Measurements from ENCODE around the gene KDELR1. TPM values are rescaled to one million over a fixed set of nuclear protein-coding genes. Genes with fewer than 3 reads are reported as not detected.

KDELR1 gene
- total RNA-seq, 1 experiment from 2014 or later: 198 TPM

DNA sequence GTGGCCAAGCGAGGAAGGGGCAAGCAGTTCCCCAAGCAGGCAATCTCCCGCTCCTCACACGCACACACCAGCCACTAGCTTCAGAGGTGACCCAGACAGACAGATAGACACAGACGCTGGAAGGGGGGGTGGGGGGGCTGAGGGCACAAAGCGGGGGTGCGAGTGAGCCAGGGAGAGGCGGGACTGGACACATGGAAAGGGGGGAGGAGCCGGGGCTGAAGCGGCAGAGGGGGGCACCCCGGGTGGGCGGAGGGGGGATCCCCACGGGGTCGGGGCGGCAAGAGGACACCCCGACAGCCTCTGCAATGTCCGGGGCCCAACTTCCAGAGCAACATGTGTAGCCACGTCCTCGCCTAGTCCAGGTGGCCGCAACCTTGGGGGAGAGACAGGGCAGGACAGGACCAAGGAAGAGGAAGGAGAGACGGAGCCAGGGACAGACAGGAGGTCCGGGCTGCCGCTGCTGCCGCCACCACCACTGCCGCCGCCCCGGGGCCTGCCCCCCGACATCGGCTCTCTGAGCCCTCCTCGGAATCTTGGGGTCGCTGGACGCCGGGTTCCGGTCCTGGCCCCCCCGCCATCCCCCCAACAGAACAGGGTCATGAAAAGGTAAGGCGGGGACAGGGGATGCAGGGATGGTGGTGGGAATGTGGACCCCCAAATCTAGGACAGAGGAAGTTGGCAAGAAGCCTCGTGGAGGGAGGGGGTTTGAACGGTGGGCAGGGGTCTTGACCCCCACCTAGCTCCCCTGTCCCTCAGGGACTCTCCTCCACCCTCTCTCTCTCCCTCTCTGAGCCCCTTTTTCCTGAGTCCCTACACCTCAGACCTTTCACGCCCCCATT lies 3.2 kb upstream of the KDELR1 start:
- peaks cover 6% of the 10 kb centered on the region; the same call in 1 of the 2 replicates for H3K4me1 ChIP-seq (ENCODE audit: insufficient read depth, low read length)
- TF ChIP-seq, protein P1, sequence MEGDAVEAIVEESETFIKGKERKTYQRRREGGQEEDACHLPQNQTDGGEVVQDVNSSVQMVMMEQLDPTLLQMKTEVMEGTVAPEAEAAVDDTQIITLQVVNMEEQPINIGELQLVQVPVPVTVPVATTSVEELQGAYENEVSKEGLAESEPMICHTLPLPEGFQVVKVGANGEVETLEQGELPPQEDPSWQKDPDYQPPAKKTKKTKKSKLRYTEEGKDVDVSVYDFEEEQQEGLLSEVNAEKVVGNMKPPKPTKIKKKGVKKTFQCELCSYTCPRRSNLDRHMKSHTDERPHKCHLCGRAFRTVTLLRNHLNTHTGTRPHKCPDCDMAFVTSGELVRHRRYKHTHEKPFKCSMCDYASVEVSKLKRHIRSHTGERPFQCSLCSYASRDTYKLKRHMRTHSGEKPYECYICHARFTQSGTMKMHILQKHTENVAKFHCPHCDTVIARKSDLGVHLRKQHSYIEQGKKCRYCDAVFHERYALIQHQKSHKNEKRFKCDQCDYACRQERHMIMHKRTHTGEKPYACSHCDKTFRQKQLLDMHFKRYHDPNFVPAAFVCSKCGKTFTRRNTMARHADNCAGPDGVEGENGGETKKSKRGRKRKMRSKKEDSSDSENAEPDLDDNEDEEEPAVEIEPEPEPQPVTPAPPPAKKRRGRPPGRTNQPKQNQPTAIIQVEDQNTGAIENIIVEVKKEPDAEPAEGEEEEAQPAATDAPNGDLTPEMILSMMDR (conservative IDR thresholded peaks at IDR 0.05): no peak
- H3K27ac Mint-ChIP-seq: no peak overlapping the region
- no peaks in the 10 kb centered on the region; the same call in 1 of the 2 replicates for H3K79me2 ChIP-seq (ENCODE audit: insufficient read depth, low read length)
- no peaks in the 10 kb centered on the region; a peak in 1 of 7 replicates for H3K36me3 Mint-ChIP-seq (ENCODE audit: insufficient read depth in 1 of 3, low read depth in 3 of 3)
- no peak overlapping the region for H2BK5ac ChIP-seq (ENCODE audit: insufficient read length, low read length)
- H3K27me3 ChIP-seq (ENCODE audit: insufficient read depth, low read length): peaks cover 8% of the 10 kb centered on the region; the same call in 1 of the 2 replicates
- H3K27ac ChIP-seq (ENCODE audit: insufficient read length, low read depth, low read length): no peak overlapping the region
- peaks cover 17% of the 10 kb centered on the region for H3K23me2 ChIP-seq (ENCODE audit: insufficient read length, low read depth, low read length, poor library complexity, severe bottlenecking)
- no peak overlapping the region for H4K8ac ChIP-seq (replicated peaks; ENCODE audit: insufficient read length, low read depth, low read length)
- no peak overlapping the region for H3K14ac ChIP-seq (ENCODE audit: insufficient read depth, low read length)
- no peaks in the 10 kb centered on the region for H3K9me3 ChIP-seq (ENCODE audit: control insufficient read depth, low read depth, low read length)
- no peak overlapping the region for H3T11ph ChIP-seq (ENCODE audit: low read length)
- H3K23ac ChIP-seq (ENCODE audit: insufficient read length, low read depth, low read length): no peak overlapping the region
- H3K27me3 Mint-ChIP-seq (ENCODE audit: low read depth): peaks cover 62% of the 10 kb centered on the region
- peak overlapping the region; percentile 55 to 84 for H3K4me3 Mint-ChIP-seq
- no peak overlapping the region for H3K56ac ChIP-seq (ENCODE audit: insufficient read length, low read depth, low read length)
- no peaks in the 10 kb centered on the region; a peak in 1 of 5 replicates for H3K9me3 Mint-ChIP-seq
- no CpG with 5 or more reads among the region's 38 CpGs for WGBS (ENCODE audit: extremely low coverage, insufficient read length, low lambda C conversion rate)
- H2BK120ac ChIP-seq (ENCODE audit: low read depth, low read length, poor library complexity, severe bottlenecking): no peak overlapping the region
- H3K4me1 Mint-ChIP-seq: peaks cover 38 to 64% of the 10 kb centered on the region in 2 experiments
- no peak overlapping the region for H2BK15ac ChIP-seq (ENCODE audit: low read depth, low read length)
- H4K91ac ChIP-seq (ENCODE audit: insufficient read length, low read depth, low read length): no peak overlapping the region
- no peak overlapping the region for H2AFZ ChIP-seq (ENCODE audit: low read length)
- no peak overlapping the region for H3K4ac ChIP-seq (ENCODE audit: low read depth, low read length)
- H2BK20ac ChIP-seq (ENCODE audit: low read depth, low read length, poor library complexity, severe bottlenecking): no peak overlapping the region
- no peak overlapping the region for H4K5ac ChIP-seq (ENCODE audit: insufficient read length, low read depth, low read length)
- H2AK5ac ChIP-seq (ENCODE audit: insufficient read length, low read length): no peak overlapping the region
- no peaks in the 10 kb centered on the region for H4K20me1 ChIP-seq (ENCODE audit: control insufficient read depth, insufficient read depth, insufficient read length)
- peak overlapping the region; percentile 72 for H3K4me2 ChIP-seq (ENCODE audit: insufficient read depth, insufficient read length, low read length)
- H3K9ac ChIP-seq (ENCODE audit: extremely low read depth, insufficient read length, low read length): no peak overlapping the region
- no peak overlapping the region for H3K18ac ChIP-seq (ENCODE audit: insufficient read length, low read depth, low read length)
- DNase-seq: peak; percentile 46
- H2BK12ac ChIP-seq (ENCODE audit: insufficient read length, low read depth, low read length): no peak overlapping the region
- H3K79me1 ChIP-seq (ENCODE audit: insufficient read depth, low read depth, low read length, poor library complexity, severe bottlenecking): no peaks in the 10 kb centered on the region
